ENCODE results near the gene GTPBP4. TPM values are rescaled to one million over a fixed set of nuclear protein-coding genes. Genes with fewer than 3 reads are reported as not detected.

The GTPBP4 gene
- total RNA-seq, 4 donors from 2014 or later: 18.3 to 39.1 (median 27.4) TPM

GRCh38 chr10:964321-964987, 23.8 kb upstream of the GTPBP4 start:
- no peak overlapping the region for H3K27ac ChIP-seq (replicated peaks in 1 of 4)
- peaks cover 0 to 4% (median 0%) of the 10 kb centered on the region in 4 donors for H3K27me3 ChIP-seq
- no peaks in the 10 kb centered on the region for H3K36me3 ChIP-seq
- H3K4me1 ChIP-seq: no peaks in the 10 kb centered on the region
- no peak for TF ChIP-seq POLR2A (IDR thresholded peaks at IDR 0.05; ENCODE audit: low read depth)
- TF ChIP-seq CTCF (IDR thresholded peaks at IDR 0.05): no peak
- no peak for TF ChIP-seq POLR2AphosphoS5 (IDR thresholded peaks at IDR 0.05)
- DNase-seq (ENCODE audit: extremely low spot score): no peak
- H3K4me3 ChIP-seq: no peak overlapping the region
- intact Hi-C loops (cut with DNase I): no loop called here
- H3K9me3 ChIP-seq: no peaks in the 10 kb centered on the region
- WGBS: 56% methylated on average over 11 of the region's 15 CpGs

GRCh38 chr10:964988-965417, 23.2 kb upstream of the GTPBP4 start:
- intact Hi-C loops (cut with DNase I): no loop called here
- H3K9me3 ChIP-seq: no peaks in the 10 kb centered on the region
- H3K4me1 ChIP-seq: peaks cover 0 to 5% (median 3%) of the 10 kb centered on the region in 4 donors
- H3K27me3 ChIP-seq: no peaks in the 10 kb centered on the region
- H3K27ac ChIP-seq (replicated peaks in 1 of 4): no peak overlapping the region
- H3K36me3 ChIP-seq: no peaks in the 10 kb centered on the region
- TF ChIP-seq POLR2A (IDR thresholded peaks at IDR 0.05; ENCODE audit: low read depth) (no peak), EP300 (IDR thresholded peaks at IDR 0.05) (no peak), POLR2AphosphoS5 (IDR thresholded peaks at IDR 0.05) (no peak), CTCF (IDR thresholded peaks at IDR 0.05) (no peak)
- WGBS: 86% methylated on average over 3 of the region's 20 CpGs
- no peak for DNase-seq (ENCODE audit: extremely low spot score)
- H3K4me3 ChIP-seq: no peak overlapping the region

- Histone ChIP-seq H3K36me3 (no peaks in the 10 kb centered on the region), H3K27ac (replicated peaks in 1 of 4) (no peak overlapping the region), H3K9me3 (no peaks in the 10 kb centered on the region), H3K27me3 (no peaks in the 10 kb centered on the region), H3K4me3 (no peak overlapping the region), H3K4me1 (peaks cover 0 to 20% (median 18%) of the 10 kb centered on the region in 4 donors)
- DNase-seq (ENCODE audit: extremely low spot score): no peak
- intact Hi-C loops (cut with DNase I): no loop called here
- 88% methylated on average over 20 of the region's 20 CpGs for WGBS
- TF ChIP-seq CTCF (IDR thresholded peaks at IDR 0.05) (no peak), EP300 (IDR thresholded peaks at IDR 0.05) (no peak), POLR2AphosphoS5 (IDR thresholded peaks at IDR 0.05) (no peak), POLR2A (IDR thresholded peaks at IDR 0.05; ENCODE audit: low read depth) (no peak)
Observed at GRCh38 chr10:966466-967235, 21.6 kb upstream of the GTPBP4 start.

GRCh38 chr10:968546-969199, 19.6 kb upstream of the GTPBP4 start:
- DNase-seq (ENCODE audit: extremely low spot score): no peak
- 79% methylated on average over 17 of the region's 17 CpGs for WGBS

More at GRCh38 chr10:968546-969199, 19.6 kb upstream of the GTPBP4 start:
- TF ChIP-seq EP300 (IDR thresholded peaks at IDR 0.05) (no peak), CTCF (IDR thresholded peaks at IDR 0.05) (no peak)
- no peaks in the 10 kb centered on the region for H3K9me3 ChIP-seq
- no peak overlapping the region for H3K4me3 ChIP-seq
- H3K4me1 ChIP-seq: peaks cover 0 to 21% (median 19%) of the 10 kb centered on the region in 4 donors
- intact Hi-C loops (cut with DNase I): no loop called here
- H3K27ac ChIP-seq (replicated peaks in 1 of 4): no peak overlapping the region
- H3K27me3 ChIP-seq: no peaks in the 10 kb centered on the region
- no peaks in the 10 kb centered on the region for H3K36me3 ChIP-seq

All from esophagus muscularis mucosa (tissue), 4 donors.